Fibroblast of villous mesenchyme (primary cell): ENCODE results near the gene TEX14. TPM values are rescaled to one million over a fixed set of nuclear protein-coding genes. Genes with fewer than 3 reads are reported as not detected.
A peak's percentile ranks its signal among the peaks of the same experiment; 100 is the strongest.

Source experiments
- DNase-seq: peaks from one replicate; pipeline ENCODE4 v3.0.0-alpha.2; 2010; ENCODE audit warnings: low read depth
- H3K4me3 ChIP-seq: 2 replicates; pipeline ENCODE4 v1.5.1; 2011; ENCODE audit warnings: low read depth, mild to moderate bottlenecking, low read length
- total RNA-seq: library from RNA; depleted of rRNA; stranded (reverse); fragments of >200 nt; gene quantifications from 2 replicates; pipeline ENCODE4 v1.2.3, GENCODE V29; 2012
- TF ChIP-seq, protein P1 (sequence below): IDR thresholded peaks from 2 replicates; pipeline ENCODE4 v1.5.1; 2012; ENCODE audit warnings: low read depth, mild to moderate bottlenecking, low read length; ENCODE audit not compliant: insufficient read depth

TEX14 gene
- total RNA-seq, 1 donor, result 0.43 TPM

DNA sequence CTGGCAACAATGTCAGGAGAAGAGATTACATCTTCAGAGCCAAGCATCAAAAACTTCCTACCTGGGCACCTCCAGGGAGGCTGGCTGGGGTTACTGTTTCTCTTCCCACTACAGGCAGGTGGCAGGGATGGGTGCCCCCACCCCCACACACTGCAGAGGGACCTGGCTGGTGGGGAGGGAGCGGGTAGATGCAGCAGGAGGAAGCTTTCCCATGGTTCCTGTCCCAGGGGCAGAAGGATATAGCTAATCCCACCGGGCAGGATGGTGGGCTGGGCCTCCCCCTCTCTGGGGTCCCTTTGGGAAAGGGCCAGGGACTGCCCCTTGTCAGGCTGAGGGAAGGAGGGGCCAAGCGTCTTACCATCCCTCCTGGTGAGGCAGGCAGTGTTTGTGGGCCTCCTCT, 160.7 kb downstream of the TEX14 start:
- DNase-seq, result no peak
- TF ChIP-seq, protein P1, sequence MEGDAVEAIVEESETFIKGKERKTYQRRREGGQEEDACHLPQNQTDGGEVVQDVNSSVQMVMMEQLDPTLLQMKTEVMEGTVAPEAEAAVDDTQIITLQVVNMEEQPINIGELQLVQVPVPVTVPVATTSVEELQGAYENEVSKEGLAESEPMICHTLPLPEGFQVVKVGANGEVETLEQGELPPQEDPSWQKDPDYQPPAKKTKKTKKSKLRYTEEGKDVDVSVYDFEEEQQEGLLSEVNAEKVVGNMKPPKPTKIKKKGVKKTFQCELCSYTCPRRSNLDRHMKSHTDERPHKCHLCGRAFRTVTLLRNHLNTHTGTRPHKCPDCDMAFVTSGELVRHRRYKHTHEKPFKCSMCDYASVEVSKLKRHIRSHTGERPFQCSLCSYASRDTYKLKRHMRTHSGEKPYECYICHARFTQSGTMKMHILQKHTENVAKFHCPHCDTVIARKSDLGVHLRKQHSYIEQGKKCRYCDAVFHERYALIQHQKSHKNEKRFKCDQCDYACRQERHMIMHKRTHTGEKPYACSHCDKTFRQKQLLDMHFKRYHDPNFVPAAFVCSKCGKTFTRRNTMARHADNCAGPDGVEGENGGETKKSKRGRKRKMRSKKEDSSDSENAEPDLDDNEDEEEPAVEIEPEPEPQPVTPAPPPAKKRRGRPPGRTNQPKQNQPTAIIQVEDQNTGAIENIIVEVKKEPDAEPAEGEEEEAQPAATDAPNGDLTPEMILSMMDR, result no peak
- peak overlapping the region; percentile 51 for H3K4me3 ChIP-seq

DNA sequence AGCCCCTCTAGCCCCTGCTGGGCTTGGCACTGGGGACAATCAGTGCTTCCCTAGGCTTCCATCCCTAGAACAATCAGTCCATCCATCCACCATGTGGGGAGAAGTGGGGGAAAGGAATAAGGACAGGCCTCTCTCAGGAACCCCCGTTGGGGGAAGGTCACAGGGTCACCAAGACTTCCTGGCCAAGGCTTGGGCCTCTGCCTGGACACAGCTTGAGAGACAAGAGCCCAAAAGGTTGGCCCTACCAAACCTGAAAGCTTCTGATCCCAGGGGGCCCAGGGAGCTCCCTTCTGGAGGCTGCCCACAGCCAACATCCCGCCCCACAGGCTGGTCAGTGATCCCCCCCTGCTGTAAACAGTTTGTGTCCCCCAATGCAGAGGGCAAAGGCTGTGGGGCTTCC, 161.2 kb downstream of the TEX14 start:
- H3K4me3 ChIP-seq, result no peak overlapping the region
- no peak for DNase-seq
- TF ChIP-seq, protein P1, result no peak

DNA sequence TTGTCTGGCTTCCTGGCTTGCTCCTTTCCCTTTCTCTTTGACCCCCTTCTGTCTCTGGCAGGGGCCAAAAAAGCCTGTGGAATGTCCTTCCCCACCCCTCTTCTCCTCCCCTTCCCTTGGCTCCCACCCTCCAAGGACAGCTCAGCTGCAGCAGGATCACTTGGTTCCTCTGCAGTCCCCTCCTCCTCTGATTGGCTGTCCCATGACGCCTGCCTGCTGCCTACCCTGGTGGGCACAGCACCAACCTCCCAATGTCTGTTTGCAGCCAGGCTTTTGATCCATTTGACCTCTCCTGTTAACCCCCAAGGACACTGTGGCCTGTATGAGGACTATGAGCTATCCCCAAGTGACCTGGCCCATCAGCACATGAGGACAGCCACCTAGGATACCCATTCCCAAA, 162.6 kb downstream of the TEX14 start:
- TF ChIP-seq, protein P1, result no peak
- DNase-seq, result no peak
- H3K4me3 ChIP-seq, result no peak overlapping the region

DNA sequence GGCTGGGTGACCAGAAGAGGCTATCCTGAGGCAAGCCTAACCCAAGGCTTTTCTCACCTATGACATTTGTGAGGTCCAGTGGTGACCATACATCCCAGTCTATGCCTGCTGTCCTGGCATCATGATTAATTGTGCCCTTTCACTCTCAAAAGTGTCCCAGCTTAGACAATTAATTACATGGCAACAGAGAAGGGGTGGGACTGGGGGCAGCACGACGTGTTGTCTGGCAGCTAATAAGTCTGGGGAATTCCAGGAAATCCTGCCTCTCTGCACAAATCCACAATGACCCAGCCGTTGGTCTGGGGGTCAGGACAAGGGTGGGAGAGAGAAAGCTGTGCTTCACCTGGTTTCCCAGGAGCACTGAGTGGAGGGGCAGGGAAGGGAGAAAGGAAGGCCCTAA, 163.4 kb downstream of the TEX14 start:
- TF ChIP-seq, protein P1, result no peak
- H3K4me3 ChIP-seq, result no peak overlapping the region
- no peak for DNase-seq

DNA sequence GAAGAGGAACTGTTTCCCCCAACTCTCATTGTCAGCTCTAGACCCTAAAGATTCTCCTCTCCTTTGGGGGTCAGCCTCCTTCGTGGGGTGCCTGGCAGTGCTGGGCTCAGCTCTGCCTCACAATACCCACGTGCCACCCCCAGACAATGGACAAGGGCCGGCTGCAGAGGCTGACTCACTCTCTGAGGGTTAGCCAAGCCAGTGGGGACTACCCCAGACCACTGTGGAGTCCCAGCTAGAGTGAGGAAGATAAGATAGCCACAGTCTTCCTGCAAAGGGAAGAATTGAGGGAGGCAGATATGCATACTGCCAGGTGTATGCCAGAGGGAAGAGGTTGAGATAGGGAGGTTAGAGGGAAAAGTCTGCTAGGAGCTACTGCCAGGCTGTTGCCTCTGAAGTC, 163.9 kb downstream of the TEX14 start:
- TF ChIP-seq, protein P1, result no peak
- peak; percentile 44 for DNase-seq
- H3K4me3 ChIP-seq, result no peak overlapping the region

DNA sequence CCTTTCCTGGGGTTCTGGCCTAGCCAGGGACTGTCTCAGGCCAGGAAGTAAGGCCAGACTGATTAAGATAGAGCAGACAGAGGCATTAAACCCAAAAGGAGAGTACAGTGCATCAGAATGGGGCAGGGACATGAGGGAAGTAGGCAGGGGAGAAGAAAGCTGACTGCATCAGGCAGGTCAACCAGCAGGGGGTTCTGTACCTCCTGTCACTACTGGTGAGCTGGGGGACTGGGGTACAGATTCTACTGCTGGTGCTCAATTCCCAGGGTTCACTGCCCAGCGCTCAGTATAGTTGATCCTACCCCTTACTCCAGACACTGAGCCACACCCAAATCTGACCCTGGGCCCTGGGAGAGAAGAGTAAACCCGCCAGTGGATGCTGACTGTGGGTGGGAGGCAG, 164.5 kb downstream of the TEX14 start:
- TF ChIP-seq, protein P1, result peak; percentile 27
- DNase-seq, result no peak

DNA sequence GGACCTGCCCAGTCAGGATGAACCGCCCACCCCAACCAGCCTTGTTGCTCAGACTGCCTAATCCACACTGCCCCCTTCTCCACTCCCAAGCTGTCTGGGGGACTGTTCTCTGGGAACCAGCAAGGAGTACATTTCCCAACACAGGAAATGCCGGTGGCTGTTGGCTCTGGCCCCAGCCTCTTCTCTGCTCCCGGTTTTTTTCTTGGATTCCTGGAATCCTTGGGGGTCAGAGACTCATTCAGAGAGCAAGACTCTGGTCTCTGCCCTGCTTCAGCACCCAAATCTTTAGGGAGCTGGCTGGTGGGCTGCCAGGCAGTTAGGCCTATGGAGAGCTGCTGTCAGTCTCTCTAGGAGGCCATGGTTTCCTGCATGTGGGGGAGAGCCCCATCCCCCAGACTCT, 166.6 kb downstream of the TEX14 start:
- peak overlapping the region; percentile 48 for H3K4me3 ChIP-seq
- TF ChIP-seq, protein P1, result no peak
- DNase-seq, result peak; percentile 94

More for the DNA sequence above, 164.5 kb downstream of the TEX14 start:
- peak overlapping the region; percentile 48 for H3K4me3 ChIP-seq
